ENCODE results near the gene GSG1L. TPM values are rescaled to one million over a fixed set of nuclear protein-coding genes. Genes with fewer than 3 reads are reported as not detected.

GSG1L gene
- total RNA-seq, 1 donor from 2014 or later: not detected

GRCh38 chr16:28027055-28027454 is 36.5 kb downstream of the GSG1L start:
- TF ChIP-seq, protein P1, sequence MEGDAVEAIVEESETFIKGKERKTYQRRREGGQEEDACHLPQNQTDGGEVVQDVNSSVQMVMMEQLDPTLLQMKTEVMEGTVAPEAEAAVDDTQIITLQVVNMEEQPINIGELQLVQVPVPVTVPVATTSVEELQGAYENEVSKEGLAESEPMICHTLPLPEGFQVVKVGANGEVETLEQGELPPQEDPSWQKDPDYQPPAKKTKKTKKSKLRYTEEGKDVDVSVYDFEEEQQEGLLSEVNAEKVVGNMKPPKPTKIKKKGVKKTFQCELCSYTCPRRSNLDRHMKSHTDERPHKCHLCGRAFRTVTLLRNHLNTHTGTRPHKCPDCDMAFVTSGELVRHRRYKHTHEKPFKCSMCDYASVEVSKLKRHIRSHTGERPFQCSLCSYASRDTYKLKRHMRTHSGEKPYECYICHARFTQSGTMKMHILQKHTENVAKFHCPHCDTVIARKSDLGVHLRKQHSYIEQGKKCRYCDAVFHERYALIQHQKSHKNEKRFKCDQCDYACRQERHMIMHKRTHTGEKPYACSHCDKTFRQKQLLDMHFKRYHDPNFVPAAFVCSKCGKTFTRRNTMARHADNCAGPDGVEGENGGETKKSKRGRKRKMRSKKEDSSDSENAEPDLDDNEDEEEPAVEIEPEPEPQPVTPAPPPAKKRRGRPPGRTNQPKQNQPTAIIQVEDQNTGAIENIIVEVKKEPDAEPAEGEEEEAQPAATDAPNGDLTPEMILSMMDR (conservative IDR thresholded peaks at IDR 0.05): no peak
- Mint-ChIP-seq H3K27ac (ENCODE audit: unreplicated experiment) (no peak overlapping the region), H3K4me1 (no peaks in the 10 kb centered on the region), H3K36me3 (ENCODE audit: low read depth) (no peaks in the 10 kb centered on the region), H3K27me3 (ENCODE audit: low read depth) (peaks cover 11% of the 10 kb centered on the region), H3K4me3 (no peak overlapping the region), H3K9me3 (peaks cover 10% of the 10 kb centered on the region)
- DNase-seq (ENCODE audit: low read depth, low spot score): no peak

DNA sequence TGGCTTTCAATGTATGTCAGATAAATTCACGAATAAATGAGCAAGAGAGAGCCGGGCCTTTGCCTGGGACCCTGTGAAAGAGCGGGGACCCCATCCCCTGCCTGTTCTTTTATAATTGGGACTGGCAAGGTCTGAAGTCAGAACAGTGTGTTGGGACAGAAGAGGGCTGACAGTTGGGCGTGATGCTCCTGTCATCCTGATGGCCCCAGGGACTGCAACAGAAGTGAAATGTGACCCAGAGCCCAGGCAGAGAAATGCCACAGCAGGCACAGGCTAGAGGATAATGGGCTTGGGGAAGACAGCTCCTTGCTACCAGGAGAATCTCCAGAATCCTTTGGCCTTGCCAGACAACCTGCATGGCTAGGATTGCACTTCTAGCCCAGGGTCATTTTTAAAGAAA is 37.9 kb downstream of the GSG1L start:
- Mint-ChIP-seq H3K27ac (ENCODE audit: unreplicated experiment) (no peak overlapping the region), H3K4me3 (no peak overlapping the region), H3K4me1 (no peaks in the 10 kb centered on the region), H3K27me3 (ENCODE audit: low read depth) (peaks cover 11% of the 10 kb centered on the region), H3K36me3 (ENCODE audit: low read depth) (no peaks in the 10 kb centered on the region), H3K9me3 (peaks cover 12% of the 10 kb centered on the region)
- TF ChIP-seq, protein P1 (conservative IDR thresholded peaks at IDR 0.05): no peak
- no peak for DNase-seq (ENCODE audit: low read depth, low spot score)

DNA sequence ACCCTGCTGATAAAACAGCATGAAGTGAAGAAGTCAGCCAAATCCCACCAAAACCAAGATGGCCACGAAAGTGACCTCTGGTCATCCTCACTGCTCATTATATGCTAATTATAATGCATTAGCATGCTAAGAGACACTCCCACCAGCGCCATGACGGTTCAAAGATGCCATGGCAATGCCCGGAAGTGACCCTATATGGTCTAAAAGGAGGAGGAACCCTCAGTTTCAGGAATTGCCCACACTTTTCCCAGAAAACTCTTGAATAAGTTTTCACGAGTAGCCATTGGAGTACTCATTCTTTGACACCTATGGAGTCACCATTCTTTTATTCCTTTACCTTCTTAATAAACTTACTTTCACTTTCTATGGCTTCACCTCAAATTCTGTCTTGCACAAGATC is 44.3 kb downstream of the GSG1L start:
- H3K36me3 Mint-ChIP-seq (ENCODE audit: low read depth): no peaks in the 10 kb centered on the region
- peaks cover 3% of the 10 kb centered on the region for H3K9me3 Mint-ChIP-seq
- H3K4me1 Mint-ChIP-seq: no peaks in the 10 kb centered on the region
- H3K4me3 Mint-ChIP-seq: no peak overlapping the region
- H3K27ac Mint-ChIP-seq (ENCODE audit: unreplicated experiment): no peak overlapping the region
- H3K27me3 Mint-ChIP-seq (ENCODE audit: low read depth): peaks cover 26% of the 10 kb centered on the region
- no peak for DNase-seq (ENCODE audit: low read depth, low spot score)
- TF ChIP-seq, protein P1 (conservative IDR thresholded peaks at IDR 0.05): no peak

GRCh38 chr16:28014851-28015250 is 48.7 kb downstream of the GSG1L start:
- Mint-ChIP-seq H3K27ac (ENCODE audit: unreplicated experiment) (no peak overlapping the region), H3K4me1 (peaks cover 16% of the 10 kb centered on the region), H3K36me3 (ENCODE audit: low read depth) (no peaks in the 10 kb centered on the region), H3K27me3 (ENCODE audit: low read depth) (peaks cover 19% of the 10 kb centered on the region), H3K9me3 (no peaks in the 10 kb centered on the region), H3K4me3 (no peak overlapping the region)
- DNase-seq (ENCODE audit: low read depth, low spot score): no peak
- TF ChIP-seq, protein P1 (conservative IDR thresholded peaks at IDR 0.05): no peak

DNA sequence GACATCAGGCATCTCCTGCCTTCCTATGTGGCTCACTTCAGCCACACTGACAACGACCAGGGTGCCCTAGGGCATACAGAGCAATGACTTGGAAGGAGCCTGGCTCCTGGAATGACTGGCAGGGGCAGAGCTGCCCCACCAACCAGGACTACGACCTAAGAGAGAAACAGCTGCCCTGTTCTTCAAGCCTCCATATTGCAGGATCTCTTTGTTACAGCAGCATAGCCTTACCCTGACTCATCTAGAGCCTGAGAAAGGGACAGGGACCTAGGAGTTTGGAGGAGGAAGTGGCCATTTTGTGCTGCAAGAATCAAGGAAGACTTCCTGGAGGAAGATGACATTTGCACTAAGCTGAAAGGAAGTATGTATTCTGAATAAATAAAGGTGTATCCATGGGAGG is 49.6 kb downstream of the GSG1L start:
- Mint-ChIP-seq H3K4me3 (no peak overlapping the region), H3K27me3 (ENCODE audit: low read depth) (peaks cover 15% of the 10 kb centered on the region), H3K9me3 (no peaks in the 10 kb centered on the region), H3K4me1 (peaks cover 16% of the 10 kb centered on the region), H3K36me3 (ENCODE audit: low read depth) (no peaks in the 10 kb centered on the region), H3K27ac (ENCODE audit: unreplicated experiment) (no peak overlapping the region)
- TF ChIP-seq, protein P1 (conservative IDR thresholded peaks at IDR 0.05): no peak
- no peak for DNase-seq (ENCODE audit: low read depth, low spot score)

DNA sequence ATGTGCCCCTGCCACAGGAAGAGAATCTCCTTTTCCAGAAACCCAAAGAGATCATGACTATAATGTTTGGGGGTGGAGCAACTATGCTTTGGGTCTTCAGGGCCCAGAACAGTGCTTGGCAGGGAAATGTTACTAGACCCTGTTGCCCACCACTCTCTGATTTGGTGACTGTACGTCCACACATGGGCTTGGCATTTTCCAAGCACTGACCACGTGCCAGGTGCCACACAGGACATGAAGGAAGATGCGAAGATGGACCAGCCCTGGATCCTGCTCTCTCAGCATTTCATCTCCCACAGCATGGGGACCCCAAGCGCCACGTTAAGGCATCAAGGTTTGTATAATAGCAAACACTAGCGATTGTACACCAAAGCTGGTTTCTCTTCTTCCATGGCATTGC is 50.1 kb downstream of the GSG1L start:
- H3K4me1 Mint-ChIP-seq: peaks cover 16% of the 10 kb centered on the region
- no peaks in the 10 kb centered on the region for H3K36me3 Mint-ChIP-seq (ENCODE audit: low read depth)
- H3K9me3 Mint-ChIP-seq: no peaks in the 10 kb centered on the region
- H3K27ac Mint-ChIP-seq (ENCODE audit: unreplicated experiment): no peak overlapping the region
- H3K27me3 Mint-ChIP-seq (ENCODE audit: low read depth): peaks cover 15% of the 10 kb centered on the region
- no peak overlapping the region for H3K4me3 Mint-ChIP-seq
- TF ChIP-seq, protein P1 (conservative IDR thresholded peaks at IDR 0.05): no peak
- DNase-seq (ENCODE audit: low read depth, low spot score): no peak

All from neural crest cell (in vitro differentiated cells).